GM18870 (cell line): ENCODE data around the gene PCDH9.

Experiments
- ATAC-seq: cut with Tn5 transposase; IDR thresholded peaks from one replicate; pipeline ENCODE4 v1.9.1; 2021; ENCODE audit warnings: moderate library complexity; ENCODE audit not compliant: unreplicated experiment

The PCDH9 gene

GRCh38 chr13:67225252-67226159 lies 4.6 kb downstream of the PCDH9 start:
- no peak for ATAC-seq

DNA sequence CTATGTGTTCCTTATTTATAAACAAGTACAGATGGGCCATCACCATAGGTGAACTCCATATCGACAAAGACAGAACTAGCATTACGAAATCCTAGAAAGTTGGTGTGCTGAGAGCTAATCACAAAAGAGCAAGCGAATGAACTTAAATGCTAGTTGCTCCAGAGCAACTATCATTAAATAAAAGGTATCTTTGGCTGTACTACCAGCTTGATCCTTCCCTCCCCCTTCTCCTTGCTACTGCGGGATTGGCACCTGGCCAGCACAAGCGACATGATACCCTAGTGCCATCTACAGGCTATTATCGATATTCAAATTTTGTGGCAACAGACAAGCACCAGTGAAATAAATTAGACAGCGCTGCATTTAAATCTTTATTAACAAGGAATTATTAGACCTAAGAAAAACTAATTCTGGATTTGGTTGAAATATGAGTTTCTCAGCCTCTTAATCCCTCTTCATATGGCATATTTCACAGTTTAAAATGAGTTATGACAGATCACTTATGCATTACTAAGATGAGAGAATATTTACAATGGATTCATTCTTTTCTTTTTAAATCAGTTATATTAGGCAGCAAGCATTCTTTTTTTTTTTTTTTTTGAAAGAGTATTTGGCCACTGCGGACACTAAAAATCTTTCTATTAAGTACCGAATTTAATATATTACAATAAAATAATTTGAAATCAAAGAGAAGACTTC lies 5.8 kb downstream of the PCDH9 start:
- ATAC-seq = peak; percentile 68

DNA sequence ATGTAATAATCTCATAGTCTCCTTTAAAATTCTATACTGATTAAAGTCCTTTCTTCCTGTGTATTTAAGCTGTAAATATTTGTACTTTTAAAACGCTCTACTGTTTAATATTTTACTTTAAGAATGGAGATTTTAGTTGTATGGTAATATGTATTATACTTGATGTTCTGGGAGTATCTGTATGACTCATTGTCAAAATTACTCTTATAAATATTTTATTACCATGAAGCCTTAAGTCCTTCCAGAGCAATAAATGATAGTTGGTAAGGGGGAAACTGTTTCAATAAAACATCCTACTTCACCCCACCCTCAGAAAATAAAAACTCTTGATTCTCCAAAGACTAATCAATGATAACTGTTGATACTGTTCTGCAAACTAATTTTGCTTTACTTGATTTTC lies 6.4 kb downstream of the PCDH9 start:
- ATAC-seq = no peak

- no peak for ATAC-seq
These were observed 7.1 kb downstream of the PCDH9 start for GRCh38 chr13:67223024-67223423.

DNA sequence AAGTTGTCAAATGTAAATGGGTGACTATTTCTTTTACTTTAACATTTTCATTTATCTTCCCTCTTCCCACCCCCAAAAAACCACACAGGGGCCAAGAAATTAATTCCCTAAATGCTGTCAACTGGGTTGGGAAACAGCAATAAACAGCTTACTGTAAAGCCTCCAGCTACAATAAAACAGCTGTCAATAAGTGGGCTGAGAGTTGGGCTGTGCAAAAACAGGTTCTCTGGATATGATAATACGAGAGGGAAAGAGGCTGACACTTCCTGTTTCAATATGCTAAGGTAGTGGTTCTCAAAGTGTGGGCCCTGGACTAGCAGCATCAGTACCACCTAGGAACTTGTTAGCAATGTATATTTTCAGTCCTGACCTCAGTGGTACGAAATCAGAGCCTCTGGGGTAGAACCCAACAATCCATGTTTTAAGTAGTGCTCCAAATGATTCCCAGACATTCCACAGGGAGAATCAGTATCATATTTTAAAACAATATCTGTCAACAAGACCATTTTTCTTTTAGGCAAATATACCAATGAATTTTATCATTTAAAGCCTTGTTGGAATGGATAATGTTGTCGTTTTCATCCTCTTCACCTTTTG lies 8.4 kb downstream of the PCDH9 start:
- ATAC-seq = no peak

GRCh38 chr13:67219113-67219512 lies 11.0 kb downstream of the PCDH9 start:
- ATAC-seq = no peak

- no peak for ATAC-seq
These were observed 12.3 kb downstream of the PCDH9 start for GRCh38 chr13:67217880-67218279.

- ATAC-seq = no peak
These were observed 13.3 kb downstream of the PCDH9 start for GRCh38 chr13:67216864-67217263.

DNA sequence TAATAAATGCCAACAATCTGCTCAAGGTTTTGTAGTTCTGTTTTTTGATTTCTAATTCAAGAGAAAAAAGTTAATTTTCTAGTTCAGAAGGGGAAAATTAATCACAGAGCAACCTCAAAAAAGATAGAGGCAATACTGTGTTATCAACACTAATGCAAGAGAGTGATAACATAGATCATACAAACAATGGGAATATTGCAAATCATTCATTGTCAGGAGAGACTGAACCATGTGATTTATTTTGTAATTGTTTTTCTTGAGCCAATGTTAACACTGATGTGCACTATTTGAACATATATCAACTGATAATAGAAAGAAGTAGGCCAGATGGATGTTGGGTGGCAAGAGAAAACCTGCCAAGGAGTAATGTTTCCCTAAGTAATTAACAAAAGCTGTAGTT lies 19.9 kb downstream of the PCDH9 start:
- no peak for ATAC-seq

- ATAC-seq = no peak
These were observed 21.6 kb downstream of the PCDH9 start for GRCh38 chr13:67208552-67208951.

- ATAC-seq = no peak
These were observed 25.4 kb downstream of the PCDH9 start for GRCh38 chr13:67204764-67205163.

- ATAC-seq = no peak
These were observed 29.5 kb downstream of the PCDH9 start for GRCh38 chr13:67200605-67201004.

GRCh38 chr13:67200183-67200582 lies 30.0 kb downstream of the PCDH9 start:
- no peak for ATAC-seq

- ATAC-seq = no peak
These were observed 32.4 kb downstream of the PCDH9 start for GRCh38 chr13:67197704-67198103.

DNA sequence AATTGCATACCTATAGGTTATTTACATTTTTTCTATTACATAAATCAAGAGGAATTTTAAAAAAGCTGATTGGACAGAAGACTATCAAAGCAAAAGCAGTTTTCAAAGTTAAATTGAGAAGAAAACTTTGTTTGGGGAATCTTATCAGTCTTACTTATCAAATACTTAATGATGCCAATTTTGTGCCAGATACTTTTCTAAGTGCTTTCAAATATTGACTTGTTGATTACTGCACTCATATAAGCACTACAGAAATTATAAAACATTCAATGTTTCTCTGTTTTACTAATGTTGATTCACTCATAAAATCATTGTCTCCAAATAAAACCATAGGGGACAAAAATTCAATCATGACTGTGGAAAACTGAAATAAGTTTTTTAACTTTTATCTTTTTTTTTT lies 36.2 kb downstream of the PCDH9 start:
- ATAC-seq = no peak

DNA sequence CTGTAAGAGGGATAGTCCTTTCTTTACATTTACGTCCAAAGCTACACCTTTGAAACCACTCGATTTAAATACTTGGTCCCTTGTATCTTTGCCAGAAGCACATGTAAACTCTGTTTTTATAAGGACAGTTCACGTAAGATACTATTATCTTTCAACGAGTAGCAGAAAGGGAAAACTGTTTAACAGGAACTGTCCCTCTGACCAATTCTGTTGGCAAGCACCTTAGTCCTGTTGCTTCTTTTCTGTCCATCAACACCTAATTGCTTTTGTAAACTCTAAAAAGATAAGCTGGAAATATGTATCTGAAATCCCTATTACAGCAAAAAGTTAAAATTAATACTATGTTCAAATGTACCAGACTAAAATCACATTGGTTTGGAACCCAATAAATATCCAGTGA lies 37.4 kb downstream of the PCDH9 start:
- ATAC-seq = no peak

- ATAC-seq = no peak
These were observed 43.1 kb downstream of the PCDH9 start for GRCh38 chr13:67186995-67187569.

DNA sequence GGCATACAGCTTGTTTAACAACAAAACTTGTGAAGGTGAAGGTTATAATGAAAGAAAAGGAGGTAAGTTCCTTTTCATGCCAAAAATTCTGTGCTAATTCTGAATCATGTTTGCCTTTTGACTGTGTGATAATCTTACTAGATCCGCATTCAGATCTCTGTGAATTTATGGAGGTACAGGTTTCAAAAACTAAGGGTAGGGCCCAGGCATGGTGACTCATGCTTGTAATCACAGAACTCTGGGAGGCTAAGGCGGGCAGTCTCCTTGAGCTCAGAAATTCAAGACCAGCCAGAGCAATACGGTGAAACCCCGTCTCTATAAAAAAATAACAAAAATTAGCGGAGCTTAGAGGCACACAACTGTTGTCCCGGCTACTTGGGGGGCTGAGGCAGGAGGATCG lies 45.9 kb downstream of the PCDH9 start:
- no peak for ATAC-seq

DNA sequence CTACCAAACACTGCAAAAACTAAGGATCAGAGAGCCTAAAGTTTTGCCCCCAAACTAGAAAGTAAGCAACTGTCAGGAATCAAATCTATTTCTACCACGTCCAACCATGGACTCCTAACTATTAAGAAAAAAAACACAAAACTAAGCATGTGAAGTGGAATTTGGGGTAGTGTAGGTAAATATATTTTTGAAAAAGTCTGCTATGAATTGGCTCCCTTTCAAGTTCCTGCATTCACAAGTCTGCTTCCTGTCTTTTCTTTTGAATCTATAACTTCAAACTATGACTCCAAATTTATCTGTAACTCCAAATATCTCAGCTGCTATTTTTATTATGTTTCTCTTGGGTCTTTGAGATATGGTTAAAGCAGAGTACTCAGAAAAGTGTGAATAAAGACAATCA lies 47.0 kb downstream of the PCDH9 start:
- no peak for ATAC-seq

- ATAC-seq = no peak
These were observed 54.2 kb downstream of the PCDH9 start for GRCh38 chr13:67175836-67176459.

- ATAC-seq = no peak
These were observed 61.8 kb downstream of the PCDH9 start for GRCh38 chr13:67168384-67168783.
